HG02623 (cell line): ENCODE data around the gene STX18.
A peak's percentile ranks its signal among the peaks of the same experiment; 100 is the strongest.
"Not testable (repeated sequence)": the region's sequence is repeated elsewhere in the genome, so short reads cannot be mapped to it uniquely, and the experiment has no call there.

ENCODE experiments used
- ATAC-seq: cut with Tn5 transposase; IDR thresholded peaks from one replicate; pipeline ENCODE4 v1.9.1; 2021; ENCODE audit warnings: moderate library complexity; ENCODE audit not compliant: unreplicated experiment

STX18 gene

GRCh38 chr4:4541661-4542570 lies at the start of gene STX18:
TSS of gene STX18 (minus strand) at chr4:4542048. CDS start at chr4:4541964, 84 bp downstream.
- ATAC-seq, result peak; percentile 79

- ATAC-seq, result no peak
Measured at GRCh38 chr4:4591071-4591470, 49.2 kb upstream of the STX18 start.

- ATAC-seq, result no peak
Measured at GRCh38 chr4:4590546-4590945, 48.7 kb upstream of the STX18 start.

GRCh38 chr4:4585012-4585670 lies 43.3 kb upstream of the STX18 start:
- ATAC-seq, result no peak

GRCh38 chr4:4583606-4584005 lies 41.8 kb upstream of the STX18 start:
- no peak for ATAC-seq

- ATAC-seq, result no peak
Measured at GRCh38 chr4:4582653-4583052, 40.8 kb upstream of the STX18 start.

- no peak for ATAC-seq
Measured at GRCh38 chr4:4580494-4580893, 38.6 kb upstream of the STX18 start.

- ATAC-seq, result no peak
Measured at GRCh38 chr4:4578981-4579380, 37.1 kb upstream of the STX18 start.

- ATAC-seq, result no peak
Measured at GRCh38 chr4:4577359-4577875, 35.6 kb upstream of the STX18 start.

- peak; percentile 80 for ATAC-seq
Measured at GRCh38 chr4:4575284-4576211, 33.7 kb upstream of the STX18 start.

- no peak for ATAC-seq
Measured at GRCh38 chr4:4574792-4575191, 32.9 kb upstream of the STX18 start.

- no peak for ATAC-seq
Measured at GRCh38 chr4:4574052-4574451, 32.2 kb upstream of the STX18 start.

- no peak for ATAC-seq
Measured at GRCh38 chr4:4572821-4573220, 31.0 kb upstream of the STX18 start.

GRCh38 chr4:4569861-4570260 lies 28.0 kb upstream of the STX18 start:
- ATAC-seq, result not testable (repeated sequence)

- no peak for ATAC-seq
Measured at GRCh38 chr4:4568806-4569427, 27.1 kb upstream of the STX18 start.

GRCh38 chr4:4566359-4566758 lies 24.5 kb upstream of the STX18 start:
- ATAC-seq, result not testable (repeated sequence)

- ATAC-seq, result no peak
Measured at GRCh38 chr4:4564522-4564921, 22.7 kb upstream of the STX18 start.

GRCh38 chr4:4560642-4561041 lies 18.8 kb upstream of the STX18 start:
- no peak for ATAC-seq

GRCh38 chr4:4560136-4560535 lies 18.3 kb upstream of the STX18 start:
- ATAC-seq, result no peak

- no peak for ATAC-seq
Measured at GRCh38 chr4:4559596-4559995, 17.7 kb upstream of the STX18 start.
